Activated CD8-positive, alpha-beta memory T cell treated with anti-CD3 and anti-CD28 coated beads, Interleukin-2, amount 10 ng/mL, durations not matched to agents 7 days and 5 days (primary cell): ENCODE measurements around the gene EIF3F. TPM values are rescaled to one million over a fixed set of nuclear protein-coding genes. Genes with fewer than 3 reads are reported as not detected.
A peak's percentile ranks its signal among the peaks of the same experiment; 100 is the strongest.

Experiments used
- ATAC-seq: fragments of 150-1000 bp; cut with Tn5 transposase; one replicate; pipeline ENCODE4 v1.10.0; 2021; ENCODE audit warnings: moderate library complexity
- CTCF ChIA-PET: fragments of 350-600 bp; sonication (Branson Sonifier 250); formaldehyde crosslinking; loops from one replicate; lab custom pipeline; 2021; ENCODE audit warnings: antibody characterized with exemption; lab: Charles Lee
- DNase-seq: peaks from one replicate; pipeline ENCODE4 v3.0.0-alpha.2; 2020
- H3K27ac Mint-ChIP-seq: one replicate; pipeline ENCODE4 v1.8.0; 2021; ENCODE audit warnings: mild to moderate bottlenecking, mixed read lengths
- H3K27me3 Mint-ChIP-seq: one replicate; pipeline ENCODE4 v1.8.0; 2021; ENCODE audit warnings: mixed read lengths
- H3K36me3 Mint-ChIP-seq: one replicate; pipeline ENCODE4 v1.8.0; 2021; ENCODE audit warnings: mild to moderate bottlenecking, mixed read lengths
- H3K4me1 Mint-ChIP-seq: one replicate; pipeline ENCODE4 v1.8.0; 2021; ENCODE audit warnings: mixed read lengths
- H3K4me3 Mint-ChIP-seq: one replicate; pipeline ENCODE4 v1.8.0; 2021; ENCODE audit warnings: mild to moderate bottlenecking, moderate library complexity, mixed read lengths
- H3K9me3 Mint-ChIP-seq: one replicate; pipeline ENCODE4 v1.8.0; 2022; ENCODE audit warnings: low read depth, mixed read lengths
- total RNA-seq, 2 experiments: library from RNA; stranded (reverse); gene quantifications; one replicate each; pipeline ENCODE4 v1.2.3, GENCODE V29; 2021

The EIF3F gene
- total RNA-seq, 2 experiments from 2014 or later: 192 to 234 TPM

GRCh38 chr11:8031248-8032115 lies 44.3 kb downstream of the EIF3F start:
- peaks cover 8% of the 10 kb centered on the region for H3K27me3 Mint-ChIP-seq
- H3K27ac Mint-ChIP-seq: no peak overlapping the region
- H3K9me3 Mint-ChIP-seq: no peaks in the 10 kb centered on the region
- H3K36me3 Mint-ChIP-seq: no peaks in the 10 kb centered on the region
- ATAC-seq: no peak
- DNase-seq: peak; percentile 19
- H3K4me3 Mint-ChIP-seq: no peak overlapping the region
- CTCF ChIA-PET: interaction anchor here (1.4 to 6.8 kb wide), 3 partner anchors 10 to 67 kb away, joined by 3 to 173 read pairs (median 13); no protein-coding TSS in a partner anchor
- peaks cover 2% of the 10 kb centered on the region for H3K4me1 Mint-ChIP-seq

- Mint-ChIP-seq H3K27me3 (peaks cover 8% of the 10 kb centered on the region), H3K4me1 (peaks cover 2% of the 10 kb centered on the region), H3K4me3 (no peak overlapping the region), H3K27ac (no peak overlapping the region), H3K9me3 (no peaks in the 10 kb centered on the region), H3K36me3 (no peaks in the 10 kb centered on the region)
- peak; percentile 21 for DNase-seq
- ATAC-seq: no peak
- CTCF ChIA-PET: interaction anchor here (1.1 to 6.8 kb wide), 7 partner anchors 11 to 106 kb away, joined by 3 to 173 read pairs (median 8); no protein-coding TSS in a partner anchor
Measured at GRCh38 chr11:8032122-8032521, 45.0 kb downstream of the EIF3F start.

GRCh38 chr11:8032576-8033304 lies 45.6 kb downstream of the EIF3F start:
- peaks cover 2% of the 10 kb centered on the region for H3K4me1 Mint-ChIP-seq
- ATAC-seq: no peak
- CTCF ChIA-PET: interaction anchor here (0.7 to 6.8 kb wide), 24 partner anchors 8 to 106 kb away, joined by 3 to 173 read pairs (median 4); partner anchors contain the start of gene EIF3F

GRCh38 chr11:8033305-8034105 lies 46.4 kb downstream of the EIF3F start:
- H3K27me3 Mint-ChIP-seq: peaks cover 5% of the 10 kb centered on the region
- CTCF ChIA-PET: interaction anchor here (0.7 to 6.8 kb wide), 25 partner anchors 9 to 105 kb away, joined by 3 to 173 read pairs (median 3); partner anchors contain the start of gene EIF3F
- H3K27ac Mint-ChIP-seq: no peak overlapping the region
- no peak overlapping the region for H3K4me3 Mint-ChIP-seq
- H3K4me1 Mint-ChIP-seq: peaks cover 2% of the 10 kb centered on the region
- DNase-seq: peak; percentile 61
- no peaks in the 10 kb centered on the region for H3K9me3 Mint-ChIP-seq
- H3K36me3 Mint-ChIP-seq: no peaks in the 10 kb centered on the region
- peak; percentile 85 for ATAC-seq

More at GRCh38 chr11:8032576-8033304, 45.6 kb downstream of the EIF3F start:
- Mint-ChIP-seq H3K36me3 (no peaks in the 10 kb centered on the region), H3K27ac (no peak overlapping the region), H3K27me3 (peaks cover 8% of the 10 kb centered on the region), H3K4me3 (no peak overlapping the region), H3K9me3 (no peaks in the 10 kb centered on the region)
- peak; percentile 35 for DNase-seq

- no peak overlapping the region for H3K4me3 Mint-ChIP-seq
- no peak for ATAC-seq
- H3K36me3 Mint-ChIP-seq: no peaks in the 10 kb centered on the region
- peaks cover 2% of the 10 kb centered on the region for H3K4me1 Mint-ChIP-seq
- H3K9me3 Mint-ChIP-seq: no peaks in the 10 kb centered on the region
- H3K27ac Mint-ChIP-seq: no peak overlapping the region
- peak; percentile 23 for DNase-seq
- peaks cover 4% of the 10 kb centered on the region for H3K27me3 Mint-ChIP-seq
- CTCF ChIA-PET: interaction anchor here (1.2 to 6.8 kb wide), 11 partner anchors 9 to 82 kb away, joined by 3 to 173 read pairs (median 6); no protein-coding TSS in a partner anchor
Measured at GRCh38 chr11:8034106-8034585, 47.0 kb downstream of the EIF3F start.

- Mint-ChIP-seq H3K27ac (no peak overlapping the region), H3K9me3 (no peaks in the 10 kb centered on the region), H3K4me1 (peaks cover 2% of the 10 kb centered on the region), H3K36me3 (no peaks in the 10 kb centered on the region), H3K4me3 (no peak overlapping the region), H3K27me3 (peaks cover 2% of the 10 kb centered on the region)
- DNase-seq (peak; percentile 27), ATAC-seq (no peak)
- CTCF ChIA-PET: interaction anchor here (1.5 to 6.8 kb wide), 2 partner anchors 11 to 59 kb away, joined by 3 to 173 read pairs; no protein-coding TSS in a partner anchor
Measured at GRCh38 chr11:8034604-8035190, 47.6 kb downstream of the EIF3F start.

- DNase-seq: peak; percentile 25
- Mint-ChIP-seq H3K36me3 (no peaks in the 10 kb centered on the region), H3K4me1 (peaks cover 2% of the 10 kb centered on the region), H3K27me3 (no peaks in the 10 kb centered on the region), H3K27ac (no peak overlapping the region), H3K9me3 (no peaks in the 10 kb centered on the region), H3K4me3 (no peak overlapping the region)
- no peak for ATAC-seq
- CTCF ChIA-PET: interaction anchor here (1.5 to 6.8 kb wide), 2 partner anchors 12 to 59 kb away, joined by 3 to 173 read pairs; no protein-coding TSS in a partner anchor
Measured at GRCh38 chr11:8035200-8035855, 48.2 kb downstream of the EIF3F start.

GRCh38 chr11:8036002-8036802 lies 49.1 kb downstream of the EIF3F start:
- CTCF ChIA-PET: interaction anchor here (6.8 kb wide), 1 partner anchor 58 kb away, joined by 173 read pairs; no protein-coding TSS in a partner anchor
- peak; percentile 23 for DNase-seq
- Mint-ChIP-seq H3K27ac (no peak overlapping the region), H3K4me1 (peaks cover 2% of the 10 kb centered on the region), H3K9me3 (no peaks in the 10 kb centered on the region), H3K36me3 (no peaks in the 10 kb centered on the region), H3K4me3 (no peak overlapping the region), H3K27me3 (no peaks in the 10 kb centered on the region)
- ATAC-seq: no peak

- H3K4me1 Mint-ChIP-seq: peaks cover 2% of the 10 kb centered on the region
- DNase-seq (no peak), ATAC-seq (no peak)
- H3K27ac Mint-ChIP-seq: no peak overlapping the region
- CTCF ChIA-PET: interaction anchor here (6.8 kb wide), 1 partner anchor 57 kb away, joined by 173 read pairs; no protein-coding TSS in a partner anchor
- no peaks in the 10 kb centered on the region for H3K36me3 Mint-ChIP-seq
- H3K4me3 Mint-ChIP-seq: no peak overlapping the region
- no peaks in the 10 kb centered on the region for H3K9me3 Mint-ChIP-seq
- H3K27me3 Mint-ChIP-seq: no peaks in the 10 kb centered on the region
Measured at GRCh38 chr11:8036986-8037385, 49.8 kb downstream of the EIF3F start.

GRCh38 chr11:8038393-8038792 lies 51.3 kb downstream of the EIF3F start:
- Mint-ChIP-seq H3K4me3 (no peak overlapping the region), H3K27ac (no peak overlapping the region)
- CTCF ChIA-PET: interaction anchor here (6.8 kb wide), 1 partner anchor 56 kb away, joined by 173 read pairs; no protein-coding TSS in a partner anchor

More at GRCh38 chr11:8038393-8038792, 51.3 kb downstream of the EIF3F start:
- no peaks in the 10 kb centered on the region for H3K36me3 Mint-ChIP-seq
- DNase-seq (peak; percentile 28), ATAC-seq (no peak)
- H3K4me1 Mint-ChIP-seq: no peaks in the 10 kb centered on the region
- H3K27me3 Mint-ChIP-seq: peaks cover 5% of the 10 kb centered on the region
- H3K9me3 Mint-ChIP-seq: no peaks in the 10 kb centered on the region
